GM12801 (cell line): ENCODE results near the gene SET.

ENCODE experiments used
- CTCF ChIP-seq: IDR thresholded peaks from one replicate; pipeline ENCODE4 v1.5.1; 2011; ENCODE audit warnings: control low read depth; ENCODE audit not compliant: insufficient read length; ENCODE audit errors: extremely low read depth

SET gene

DNA sequence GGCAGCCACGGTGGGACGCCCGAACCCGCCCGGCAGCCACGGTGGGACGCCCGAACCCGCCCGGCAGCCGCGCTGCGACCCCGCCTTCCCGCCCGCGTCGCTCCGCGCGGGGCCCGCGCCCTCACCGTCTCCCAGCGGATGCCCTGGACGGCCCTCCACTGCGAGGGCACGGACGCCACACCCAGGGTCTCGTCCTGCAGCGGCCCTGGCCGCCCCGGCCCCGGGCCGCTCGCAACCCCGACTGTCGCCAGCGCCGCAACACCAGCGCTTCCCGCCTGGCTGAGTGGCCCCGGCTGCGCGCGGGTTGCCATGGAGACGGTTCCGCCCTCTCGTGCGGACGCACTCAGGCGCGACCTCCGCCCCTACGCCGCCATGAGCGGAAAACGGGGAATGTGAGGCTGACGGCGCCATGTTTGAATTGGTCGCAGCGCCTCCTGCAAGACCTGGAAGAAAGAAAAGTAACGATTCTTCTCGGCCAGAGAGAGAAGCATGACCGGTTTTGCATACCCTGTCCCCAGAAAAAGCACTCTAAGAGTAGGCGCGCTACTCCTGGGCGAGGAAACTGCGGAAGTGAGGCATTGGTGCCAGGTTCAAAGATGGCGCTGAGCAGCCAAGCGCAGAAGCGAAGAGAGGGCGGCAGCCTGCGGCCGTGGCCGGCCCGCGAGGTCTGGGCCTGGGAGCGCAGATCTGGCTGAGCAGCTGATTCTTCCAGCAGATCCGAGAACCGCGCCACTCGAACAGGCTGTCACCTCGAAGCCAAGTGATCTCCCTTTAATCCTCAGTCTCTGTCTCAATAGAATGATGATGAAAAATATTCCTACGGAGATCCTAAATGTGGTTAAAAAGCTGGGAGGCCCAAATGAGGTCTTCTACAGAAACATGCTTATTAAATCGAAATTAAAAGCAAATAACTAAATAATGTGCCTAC lies 32.3 kb upstream of the SET start, which contains the start of gene DYNC2I2:
DYNC2I2 (minus strand) TSS at position 432 of the 928 bp plus-strand sequence; CDS start at position 311, 121 bp downstream.
- TF ChIP-seq CTCF = no peak

- TF ChIP-seq CTCF = no peak
Observed at GRCh38 chr9:128657344-128657704, 31.7 kb upstream of the SET start.

GRCh38 chr9:128657796-128658195 lies 31.2 kb upstream of the SET start:
- no peak for TF ChIP-seq CTCF

DNA sequence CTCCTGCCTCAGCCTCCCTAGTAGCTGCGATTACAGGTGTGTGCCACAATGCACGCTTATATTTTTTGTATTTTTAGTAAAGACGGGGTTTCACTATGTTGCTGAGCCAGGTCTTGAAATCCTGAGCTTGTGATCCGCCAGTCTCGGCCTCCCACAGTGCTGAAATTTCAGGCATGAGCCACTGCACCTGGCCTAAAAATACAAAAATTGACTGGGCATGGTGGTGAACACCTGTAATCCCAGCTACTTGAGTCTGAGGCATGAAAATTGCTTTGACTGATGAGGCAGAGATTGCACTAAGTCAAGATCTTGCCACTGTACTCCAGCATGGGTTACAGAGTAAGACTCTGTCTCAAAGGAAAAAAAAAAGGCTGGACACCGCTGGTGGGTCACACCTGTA lies 19.2 kb upstream of the SET start:
- no peak for TF ChIP-seq CTCF

- no peak for TF ChIP-seq CTCF
Observed at GRCh38 chr9:128675382-128675781, 13.6 kb upstream of the SET start.

GRCh38 chr9:128677794-128678193 lies 11.2 kb upstream of the SET start:
- TF ChIP-seq CTCF = no peak

GRCh38 chr9:128683340-128684064 lies 5.5 kb upstream of the SET start:
- TF ChIP-seq CTCF = no peak
